ENCODE results near the gene GDPD3.

Gene GDPD3

DNA sequence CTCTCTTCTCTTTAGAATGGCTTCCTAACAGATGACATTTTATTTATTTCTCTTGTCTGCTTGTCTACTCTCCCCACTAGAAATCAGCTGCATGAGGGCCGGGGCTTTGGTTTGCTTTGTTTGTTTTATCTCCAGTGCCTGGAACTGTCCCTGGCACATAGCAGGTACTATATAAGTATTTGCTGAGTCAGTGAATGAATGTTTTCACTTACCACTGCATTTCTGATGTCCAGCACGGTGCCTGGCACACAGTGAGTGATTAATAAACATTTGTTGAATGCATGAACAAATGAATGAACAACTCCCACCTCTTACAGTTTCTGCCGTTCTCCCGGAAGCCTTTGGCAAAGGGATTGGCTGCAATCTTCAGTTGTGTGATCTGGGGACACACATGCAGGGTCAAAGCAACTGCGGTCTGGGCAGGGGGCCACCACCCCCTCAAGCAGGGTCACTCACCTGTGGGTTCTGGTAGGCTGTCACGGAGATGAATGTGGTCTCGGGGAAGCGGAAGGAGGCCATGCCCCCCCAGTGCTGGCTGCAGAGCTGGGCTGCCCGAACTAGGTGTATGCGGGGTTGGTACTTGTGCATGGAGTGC lies 25.0 kb downstream of the GDPD3 start:
- Mint-ChIP-seq H3K4me3 (no peak overlapping the region), H3K4me1 (peaks cover 16% of the 10 kb centered on the region), H3K9me3 (no peaks in the 10 kb centered on the region), H3K27ac (ENCODE audit: low read depth) (peak overlapping the region; percentile 69), H3K27me3 (no peaks in the 10 kb centered on the region), H3K36me3 (ENCODE audit: insufficient read depth) (peaks cover 25% of the 10 kb centered on the region)
- DNase-seq (ENCODE audit: low spot score in 2 of 2) = no peak
- ATAC-seq (replicated peaks; ENCODE audit: extremely low read depth, poor library complexity, severe bottlenecking) = no peak

- DNase-seq (ENCODE audit: low spot score in 2 of 2) (no peak), ATAC-seq (replicated peaks; ENCODE audit: extremely low read depth, poor library complexity, severe bottlenecking) (no peak)
- Mint-ChIP-seq H3K27ac (ENCODE audit: low read depth) (peak overlapping the region; percentile 69), H3K27me3 (no peaks in the 10 kb centered on the region), H3K4me1 (peaks cover 10% of the 10 kb centered on the region), H3K9me3 (no peaks in the 10 kb centered on the region), H3K4me3 (no peak overlapping the region), H3K36me3 (ENCODE audit: insufficient read depth) (peaks cover 23% of the 10 kb centered on the region)
Observed at GRCh38 chr16:30087181-30087898, 26.0 kb downstream of the GDPD3 start.

DNA sequence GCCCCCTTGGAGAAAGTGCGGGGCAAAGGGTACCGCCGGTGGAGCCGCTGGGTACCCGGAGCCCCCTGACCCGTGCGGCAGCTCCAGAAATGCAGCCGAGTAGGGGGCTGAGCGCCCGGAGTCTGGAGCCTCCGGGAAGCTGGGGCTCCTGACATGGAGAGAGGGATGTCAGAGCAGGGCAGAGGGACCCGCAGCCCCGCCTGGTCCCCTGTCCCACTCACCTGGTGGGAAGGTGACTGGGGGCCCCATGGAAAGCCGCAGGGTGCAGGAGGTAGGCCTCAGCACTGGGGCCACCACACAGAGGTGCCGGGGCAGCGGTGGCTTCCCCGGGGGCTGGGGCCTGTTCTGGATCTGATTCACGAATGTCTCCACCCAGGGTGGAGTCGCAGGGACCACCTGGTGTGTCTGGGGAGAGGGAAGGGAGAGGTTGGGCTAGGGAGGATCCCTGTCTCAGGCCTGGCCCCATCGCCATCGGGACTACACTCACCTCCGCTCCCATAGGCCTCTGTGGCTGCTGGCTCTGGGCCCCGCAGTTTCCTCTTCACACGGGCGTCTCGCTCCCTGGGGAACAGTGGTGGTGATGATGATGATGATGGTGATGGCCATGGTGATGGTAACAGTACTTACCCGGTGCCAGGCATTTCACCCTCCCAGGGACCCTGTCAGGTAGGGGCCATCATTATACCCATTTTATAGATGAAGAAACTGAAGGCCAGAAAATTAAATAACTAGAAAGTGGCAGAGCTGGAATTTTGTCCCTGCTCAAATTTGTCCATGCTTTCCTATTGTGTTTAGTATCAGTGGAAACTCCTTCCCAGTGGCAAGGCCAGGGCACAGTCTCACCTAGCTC lies 26.8 kb downstream of the GDPD3 start:
- DNase-seq (ENCODE audit: low spot score in 2 of 2) (no peak), ATAC-seq (replicated peaks; ENCODE audit: extremely low read depth, poor library complexity, severe bottlenecking) (no peak)
- Mint-ChIP-seq H3K4me3 (no peak overlapping the region), H3K27ac (ENCODE audit: low read depth) (no peak overlapping the region), H3K27me3 (no peaks in the 10 kb centered on the region), H3K4me1 (peaks cover 7% of the 10 kb centered on the region), H3K36me3 (ENCODE audit: insufficient read depth) (peaks cover 26% of the 10 kb centered on the region), H3K9me3 (no peaks in the 10 kb centered on the region)

- H3K27me3 Mint-ChIP-seq = no peaks in the 10 kb centered on the region
Observed at GRCh38 chr16:30085820-30086219, 27.5 kb downstream of the GDPD3 start.

GRCh38 chr16:30085247-30085646 lies 28.1 kb downstream of the GDPD3 start:
- ATAC-seq (replicated peaks; ENCODE audit: extremely low read depth, poor library complexity, severe bottlenecking) (no peak), DNase-seq (ENCODE audit: low spot score in 2 of 2) (no peak)
- Mint-ChIP-seq H3K4me3 (no peak overlapping the region), H3K4me1 (peaks cover 6% of the 10 kb centered on the region), H3K27me3 (no peaks in the 10 kb centered on the region), H3K36me3 (ENCODE audit: insufficient read depth) (peaks cover 33% of the 10 kb centered on the region), H3K9me3 (no peaks in the 10 kb centered on the region), H3K27ac (ENCODE audit: low read depth) (no peak overlapping the region)

More at GRCh38 chr16:30085820-30086219, 27.5 kb downstream of the GDPD3 start:
- H3K36me3 Mint-ChIP-seq (ENCODE audit: insufficient read depth) = peaks cover 32% of the 10 kb centered on the region
- no peak overlapping the region for H3K27ac Mint-ChIP-seq (ENCODE audit: low read depth)
- peaks cover 6% of the 10 kb centered on the region for H3K4me1 Mint-ChIP-seq
- DNase-seq (ENCODE audit: low spot score in 2 of 2) (no peak), ATAC-seq (replicated peaks; ENCODE audit: extremely low read depth, poor library complexity, severe bottlenecking) (no peak)
- H3K4me3 Mint-ChIP-seq = no peak overlapping the region
- no peaks in the 10 kb centered on the region for H3K9me3 Mint-ChIP-seq

DNA sequence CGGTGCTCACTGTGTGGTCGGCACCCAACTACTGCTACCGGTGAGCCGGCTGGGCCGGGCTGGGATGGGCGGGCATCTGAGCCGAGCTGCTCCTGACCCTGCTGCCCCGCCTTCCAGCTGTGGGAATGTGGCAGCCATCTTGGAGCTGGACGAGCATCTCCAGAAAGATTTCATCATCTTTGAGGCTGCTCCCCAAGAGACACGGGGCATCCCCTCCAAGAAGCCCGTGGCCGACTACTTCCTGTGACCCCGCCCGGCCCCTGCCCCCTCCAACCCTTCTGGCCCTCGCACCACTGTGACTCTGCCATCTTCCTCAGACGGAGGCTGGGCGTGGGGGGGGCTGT lies 28.5 kb downstream of the GDPD3 start:
- Mint-ChIP-seq H3K36me3 (ENCODE audit: insufficient read depth) (peaks cover 36% of the 10 kb centered on the region), H3K4me3 (no peak overlapping the region), H3K27ac (ENCODE audit: low read depth) (no peak overlapping the region), H3K4me1 (peaks cover 6% of the 10 kb centered on the region), H3K27me3 (no peaks in the 10 kb centered on the region), H3K9me3 (no peaks in the 10 kb centered on the region)
- no peak for ATAC-seq (replicated peaks; ENCODE audit: extremely low read depth, poor library complexity, severe bottlenecking)
- DNase-seq (ENCODE audit: low spot score in 2 of 2) = no peak

DNA sequence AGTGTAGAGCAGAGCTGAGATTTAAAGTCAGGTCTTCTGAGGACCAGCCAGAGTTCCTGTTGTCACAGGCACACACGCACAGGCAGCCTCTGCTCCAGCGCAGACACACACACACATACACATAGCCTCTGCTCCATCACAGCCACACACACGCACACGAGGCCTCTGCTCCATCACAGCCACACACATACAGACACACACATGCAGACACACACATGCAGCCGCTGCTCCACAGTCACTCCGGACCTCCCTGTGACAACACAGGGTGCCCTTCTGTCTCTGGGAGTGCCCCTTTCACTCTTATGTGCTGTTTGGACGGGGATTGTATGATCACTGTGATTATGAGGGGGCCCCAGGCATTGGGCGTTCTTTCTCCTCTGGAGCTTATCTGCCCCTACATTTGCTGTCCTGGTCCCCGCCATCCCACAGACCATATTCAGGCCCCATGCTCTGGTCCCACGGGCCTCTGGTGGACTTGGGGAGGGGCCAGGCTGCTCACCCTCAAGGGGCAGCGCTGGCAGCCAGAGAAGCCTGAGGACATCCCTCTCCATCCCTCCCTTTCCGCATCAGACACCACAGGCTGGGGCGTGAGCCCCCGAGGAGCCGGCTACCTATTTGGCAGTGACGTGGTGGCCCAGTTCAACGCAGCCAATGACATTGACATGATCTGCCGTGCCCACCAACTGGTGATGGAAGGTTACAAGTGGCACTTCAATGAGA lies 29.1 kb downstream of the GDPD3 start:
- H3K4me3 Mint-ChIP-seq = no peak overlapping the region
- no peak overlapping the region for H3K27ac Mint-ChIP-seq (ENCODE audit: low read depth)
- peaks cover 41% of the 10 kb centered on the region for H3K36me3 Mint-ChIP-seq (ENCODE audit: insufficient read depth)
- no peak for ATAC-seq (replicated peaks; ENCODE audit: extremely low read depth, poor library complexity, severe bottlenecking)
- peaks cover 6% of the 10 kb centered on the region for H3K4me1 Mint-ChIP-seq
- no peaks in the 10 kb centered on the region for H3K27me3 Mint-ChIP-seq
- H3K9me3 Mint-ChIP-seq = no peaks in the 10 kb centered on the region
- DNase-seq (ENCODE audit: low spot score in 2 of 2) = no peak

DNA sequence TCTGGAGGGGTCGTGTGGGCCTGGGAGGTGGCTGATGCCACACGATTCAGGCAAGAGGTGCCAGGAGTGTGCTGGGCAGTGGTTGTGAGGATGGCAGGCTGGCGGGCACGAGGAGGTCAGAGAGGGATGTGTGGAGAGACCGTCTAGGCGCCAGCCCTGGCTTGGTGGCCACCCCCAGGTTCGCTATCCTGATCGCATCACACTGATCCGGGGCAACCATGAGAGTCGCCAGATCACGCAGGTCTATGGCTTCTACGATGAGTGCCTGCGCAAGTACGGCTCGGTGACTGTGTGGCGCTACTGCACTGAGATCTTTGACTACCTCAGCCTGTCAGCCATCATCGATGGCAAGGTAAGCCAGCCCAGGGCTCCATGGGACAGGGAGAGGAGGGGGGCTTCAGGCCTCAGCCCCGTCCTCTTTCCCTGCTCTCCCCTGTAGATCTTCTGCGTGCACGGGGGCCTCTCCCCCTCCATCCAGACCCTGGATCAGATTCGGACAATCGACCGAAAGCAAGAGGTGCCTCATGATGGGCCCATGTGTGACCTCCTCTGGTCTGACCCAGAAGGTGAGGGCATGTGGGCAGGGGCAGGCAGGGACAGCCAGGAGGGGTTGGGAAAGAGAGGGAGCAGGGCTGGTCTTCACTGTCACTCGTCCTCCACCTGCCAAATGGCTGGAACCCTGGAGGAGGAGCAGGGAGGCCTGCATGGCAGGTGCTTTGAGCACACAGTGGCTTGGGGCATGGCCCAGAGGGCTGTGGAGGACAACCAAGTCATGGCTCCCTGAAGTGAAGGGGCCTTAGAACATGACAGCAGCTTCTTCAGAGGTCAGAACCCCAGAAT lies 29.9 kb downstream of the GDPD3 start:
- H3K4me1 Mint-ChIP-seq = peaks cover 7% of the 10 kb centered on the region
- peak overlapping the region; percentile 20 for H3K27ac Mint-ChIP-seq (ENCODE audit: low read depth)
- ATAC-seq (replicated peaks; ENCODE audit: extremely low read depth, poor library complexity, severe bottlenecking) (no peak), DNase-seq (ENCODE audit: low spot score in 2 of 2) (no peak)
- H3K36me3 Mint-ChIP-seq (ENCODE audit: insufficient read depth) = peaks cover 46% of the 10 kb centered on the region
- no peaks in the 10 kb centered on the region for H3K27me3 Mint-ChIP-seq
- no peaks in the 10 kb centered on the region for H3K9me3 Mint-ChIP-seq
- no peak overlapping the region for H3K4me3 Mint-ChIP-seq

- H3K4me3 Mint-ChIP-seq = no peak overlapping the region
- H3K4me1 Mint-ChIP-seq = peaks cover 15% of the 10 kb centered on the region
- H3K36me3 Mint-ChIP-seq (ENCODE audit: insufficient read depth) = peaks cover 49% of the 10 kb centered on the region
- DNase-seq (ENCODE audit: low spot score in 2 of 2) (no peak), ATAC-seq (replicated peaks; ENCODE audit: extremely low read depth, poor library complexity, severe bottlenecking) (no peak)
- H3K27ac Mint-ChIP-seq (ENCODE audit: low read depth) = peak overlapping the region; percentile 20
- no peaks in the 10 kb centered on the region for H3K27me3 Mint-ChIP-seq
- H3K9me3 Mint-ChIP-seq = no peaks in the 10 kb centered on the region
Observed at GRCh38 chr16:30082545-30083090, 30.7 kb downstream of the GDPD3 start.

- DNase-seq (ENCODE audit: low spot score in 2 of 2) = no peak
- no peaks in the 10 kb centered on the region for H3K27me3 Mint-ChIP-seq
- H3K36me3 Mint-ChIP-seq (ENCODE audit: insufficient read depth) = peaks cover 49% of the 10 kb centered on the region
- no peaks in the 10 kb centered on the region for H3K9me3 Mint-ChIP-seq
- no peak overlapping the region for H3K4me3 Mint-ChIP-seq
- H3K27ac Mint-ChIP-seq (ENCODE audit: low read depth) = no peak overlapping the region
- ATAC-seq (replicated peaks; ENCODE audit: extremely low read depth, poor library complexity, severe bottlenecking) = no peak
- peaks cover 35% of the 10 kb centered on the region for H3K4me1 Mint-ChIP-seq
Observed at GRCh38 chr16:30079480-30079879, 33.9 kb downstream of the GDPD3 start.

- H3K4me3 Mint-ChIP-seq = no peak overlapping the region
- DNase-seq (ENCODE audit: low spot score in 2 of 2) (no peak), ATAC-seq (replicated peaks; ENCODE audit: extremely low read depth, poor library complexity, severe bottlenecking) (no peak)
- peaks cover 44% of the 10 kb centered on the region for H3K36me3 Mint-ChIP-seq (ENCODE audit: insufficient read depth)
- peaks cover 35% of the 10 kb centered on the region for H3K4me1 Mint-ChIP-seq
- no peak overlapping the region for H3K27ac Mint-ChIP-seq (ENCODE audit: low read depth)
- H3K27me3 Mint-ChIP-seq = no peaks in the 10 kb centered on the region
- no peaks in the 10 kb centered on the region for H3K9me3 Mint-ChIP-seq
Observed at GRCh38 chr16:30078744-30079143, 34.6 kb downstream of the GDPD3 start.
